GM12865 (cell line): ENCODE measurements around the gene RASEF.

ENCODE experiments used
- DNase-seq: peaks from one replicate; pipeline ENCODE4 v3.0.0; 2010; ENCODE audit warnings: low read depth
- H3K4me3 ChIP-seq: 2 replicates; pipeline ENCODE4 v1.5.1; 2011; ENCODE audit warnings: mild to moderate bottlenecking, low read depth, low read length, control low read depth
- TF ChIP-seq, protein P1 (sequence below): IDR thresholded peaks from 2 replicates; pipeline ENCODE4 v1.5.1; 2011; ENCODE audit warnings: low read length, control low read depth, low read depth, inconsistent platforms; ENCODE audit not compliant: insufficient read depth; ENCODE audit errors: missing control alignments

RASEF gene

DNA sequence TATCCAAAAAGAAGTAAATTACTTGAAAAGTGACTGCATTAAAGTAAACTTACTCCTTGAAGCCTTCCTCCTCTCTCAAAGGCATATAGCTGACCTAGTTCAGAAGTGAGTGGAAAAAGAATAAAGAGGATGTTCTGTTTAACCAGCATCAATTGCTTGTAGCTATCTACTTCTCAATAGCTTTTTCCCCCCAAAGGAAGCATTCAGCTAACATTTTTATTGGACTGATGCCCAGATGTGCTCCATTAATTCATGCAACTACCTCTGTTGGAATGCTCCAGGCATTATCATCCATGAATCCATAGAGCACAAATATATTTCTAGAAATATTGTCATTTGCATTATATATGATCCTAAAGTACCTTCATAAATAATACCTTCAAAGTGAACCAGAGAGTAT, 132.8 kb downstream of the RASEF start:
- DNase-seq: no peak
- no peak overlapping the region for H3K4me3 ChIP-seq
- TF ChIP-seq, protein P1, sequence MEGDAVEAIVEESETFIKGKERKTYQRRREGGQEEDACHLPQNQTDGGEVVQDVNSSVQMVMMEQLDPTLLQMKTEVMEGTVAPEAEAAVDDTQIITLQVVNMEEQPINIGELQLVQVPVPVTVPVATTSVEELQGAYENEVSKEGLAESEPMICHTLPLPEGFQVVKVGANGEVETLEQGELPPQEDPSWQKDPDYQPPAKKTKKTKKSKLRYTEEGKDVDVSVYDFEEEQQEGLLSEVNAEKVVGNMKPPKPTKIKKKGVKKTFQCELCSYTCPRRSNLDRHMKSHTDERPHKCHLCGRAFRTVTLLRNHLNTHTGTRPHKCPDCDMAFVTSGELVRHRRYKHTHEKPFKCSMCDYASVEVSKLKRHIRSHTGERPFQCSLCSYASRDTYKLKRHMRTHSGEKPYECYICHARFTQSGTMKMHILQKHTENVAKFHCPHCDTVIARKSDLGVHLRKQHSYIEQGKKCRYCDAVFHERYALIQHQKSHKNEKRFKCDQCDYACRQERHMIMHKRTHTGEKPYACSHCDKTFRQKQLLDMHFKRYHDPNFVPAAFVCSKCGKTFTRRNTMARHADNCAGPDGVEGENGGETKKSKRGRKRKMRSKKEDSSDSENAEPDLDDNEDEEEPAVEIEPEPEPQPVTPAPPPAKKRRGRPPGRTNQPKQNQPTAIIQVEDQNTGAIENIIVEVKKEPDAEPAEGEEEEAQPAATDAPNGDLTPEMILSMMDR: no peak
